Activated naive CD8-positive, alpha-beta T cell treated with anti-CD3 and anti-CD28 coated beads, Interleukin-2, amount 50 U/mL, for 24 hours (primary cell): ENCODE results near the gene KDM2A.
"Not testable (repeated sequence)": the region's sequence is repeated elsewhere in the genome, so short reads cannot be mapped to it uniquely, and the experiment has no call there.

Source experiments
- ATAC-seq: fragments of 150-1000 bp; cut with Tn5 transposase; one replicate; pipeline ENCODE4 v1.10.0; 2021
- DNase-seq: peaks from one replicate; pipeline ENCODE4 v3.0.0; 2021
- H3K27ac Mint-ChIP-seq: one replicate; pipeline ENCODE4 v1.8.0; 2021; ENCODE audit warnings: mild to moderate bottlenecking, mixed read lengths
- H3K27me3 Mint-ChIP-seq: one replicate; pipeline ENCODE4 v1.8.0; 2021; ENCODE audit warnings: mixed read lengths
- H3K36me3 Mint-ChIP-seq: one replicate; pipeline ENCODE4 v1.8.0; 2021; ENCODE audit warnings: low read depth, mixed read lengths
- H3K4me1 Mint-ChIP-seq: one replicate; pipeline ENCODE4 v1.8.0; 2021; ENCODE audit warnings: mixed read lengths
- H3K4me3 Mint-ChIP-seq: one replicate; pipeline ENCODE4 v1.8.0; 2021; ENCODE audit warnings: mild to moderate bottlenecking, moderate library complexity, mixed read lengths
- H3K9me3 Mint-ChIP-seq: one replicate; pipeline ENCODE4 v1.8.0; 2021; ENCODE audit warnings: mixed read lengths

Gene KDM2A

DNA sequence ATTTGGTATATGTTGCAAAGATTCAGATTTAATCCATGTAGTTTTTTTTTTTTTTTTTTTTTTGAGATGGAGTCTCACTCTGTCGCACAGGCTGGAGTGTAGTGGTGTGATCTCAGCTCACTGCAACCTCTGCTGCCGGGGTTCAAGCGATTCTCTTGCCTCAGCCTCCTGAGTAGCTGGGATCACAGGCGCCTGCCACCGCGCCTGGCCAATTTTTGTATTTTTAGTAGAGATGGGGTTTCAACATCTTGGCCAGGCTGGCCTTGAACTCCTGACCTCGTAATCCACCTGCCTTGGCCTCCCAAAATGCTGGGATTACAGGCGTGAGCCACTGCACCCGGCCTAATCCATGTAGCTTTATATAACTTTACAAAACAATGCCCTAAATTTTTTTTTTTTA lies 49.8 kb downstream of the KDM2A start:
- H3K4me3 Mint-ChIP-seq, DNase-seq, ATAC-seq, H3K9me3 Mint-ChIP-seq, H3K27me3 Mint-ChIP-seq, H3K27ac Mint-ChIP-seq: not testable (repeated sequence)
- Mint-ChIP-seq H3K4me1 (peaks cover 26% of the 10 kb centered on the region), H3K36me3 (peaks cover 14% of the 10 kb centered on the region)

DNA sequence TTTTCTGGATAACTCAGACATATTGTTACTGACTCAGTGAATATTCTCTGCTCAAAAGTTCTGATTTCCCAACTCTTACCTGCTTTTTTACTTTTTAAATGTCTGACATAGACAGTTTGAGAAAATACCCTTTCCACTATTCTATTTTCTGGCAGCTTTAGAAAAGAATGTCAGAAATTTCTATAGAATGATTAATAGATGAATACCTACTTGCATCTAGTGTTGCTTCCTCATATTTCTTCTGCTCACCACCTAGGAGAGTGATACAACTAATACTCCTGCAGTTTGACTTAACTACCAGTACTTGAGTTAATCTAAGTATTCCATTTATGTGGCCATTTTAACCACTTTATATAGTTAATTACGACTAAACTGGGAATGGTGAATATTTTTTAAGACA lies 55.2 kb downstream of the KDM2A start:
- no peak for ATAC-seq
- H3K9me3 Mint-ChIP-seq = no peaks in the 10 kb centered on the region
- no peaks in the 10 kb centered on the region for H3K27me3 Mint-ChIP-seq
- no peak overlapping the region for H3K27ac Mint-ChIP-seq
- no peak for DNase-seq
- no peak overlapping the region for H3K4me3 Mint-ChIP-seq
- peaks cover 6% of the 10 kb centered on the region for H3K36me3 Mint-ChIP-seq
- peaks cover 12% of the 10 kb centered on the region for H3K4me1 Mint-ChIP-seq

DNA sequence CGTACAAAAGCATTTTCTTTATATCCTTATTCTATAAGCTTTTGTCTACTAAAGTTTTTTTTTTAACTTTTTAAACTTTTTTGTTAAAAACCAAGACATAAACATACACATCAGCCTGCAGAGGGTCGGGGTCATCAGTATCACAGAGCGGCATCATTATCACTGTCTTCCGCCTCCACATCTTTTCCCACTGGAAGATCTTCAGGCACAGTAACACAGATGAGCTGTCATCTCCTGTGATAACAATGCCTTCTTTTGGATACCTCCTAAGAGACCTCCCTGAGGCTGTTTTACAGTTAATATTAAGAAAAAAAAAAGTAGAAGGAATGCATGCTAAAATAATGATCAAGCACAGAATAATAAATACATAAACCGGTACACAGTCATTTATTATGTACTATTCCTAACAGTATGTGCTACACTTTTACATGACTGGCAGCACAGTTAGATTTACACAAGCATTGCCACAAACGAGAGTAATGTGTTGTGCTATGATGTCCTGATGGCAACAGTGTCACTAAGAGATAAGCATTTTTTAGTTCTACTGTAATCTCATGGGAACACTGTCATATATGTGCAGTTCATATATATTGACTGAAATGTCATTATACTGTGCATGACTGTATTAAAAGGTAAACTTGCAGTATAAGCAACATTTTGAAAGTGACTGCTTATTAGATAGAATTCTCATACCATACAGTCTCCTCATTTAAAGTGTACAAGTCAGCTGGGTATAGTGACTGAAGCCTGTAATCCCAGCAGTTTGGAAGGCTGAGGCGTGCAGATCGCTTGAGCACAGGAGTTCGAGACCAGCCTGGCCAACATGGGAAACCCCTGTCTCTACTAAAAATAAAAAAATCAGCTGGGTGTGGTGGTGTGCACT lies 58.6 kb downstream of the KDM2A start:
- Mint-ChIP-seq H3K36me3 (peaks cover 16% of the 10 kb centered on the region), H3K4me3 (no peak overlapping the region), H3K4me1 (peaks cover 16% of the 10 kb centered on the region), H3K9me3 (no peaks in the 10 kb centered on the region), H3K27me3 (no peaks in the 10 kb centered on the region), H3K27ac (no peak overlapping the region)
- DNase-seq = no peak
- ATAC-seq = no peak

DNA sequence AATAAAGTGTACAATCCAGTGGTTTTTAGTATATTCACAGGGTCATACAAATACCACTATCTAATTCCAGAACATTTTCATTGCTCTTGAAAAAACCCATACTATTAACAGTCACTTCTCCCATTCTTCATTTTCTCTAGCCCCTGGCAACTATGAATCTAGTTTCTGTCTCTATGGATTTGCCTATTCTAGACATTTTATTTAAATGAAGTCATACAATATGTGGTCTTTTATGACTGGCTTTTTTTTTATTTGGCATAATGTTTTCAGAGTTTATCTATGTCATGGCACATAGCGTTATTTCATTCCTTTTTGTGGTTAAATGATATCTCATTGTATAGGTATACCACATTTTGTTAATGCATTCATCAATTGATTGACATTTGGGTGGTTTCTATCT lies 59.4 kb downstream of the KDM2A start:
- no peak for ATAC-seq
- DNase-seq = no peak
- Mint-ChIP-seq H3K9me3 (no peaks in the 10 kb centered on the region), H3K4me3 (no peak overlapping the region), H3K27ac (no peak overlapping the region), H3K4me1 (peaks cover 16% of the 10 kb centered on the region), H3K36me3 (peaks cover 23% of the 10 kb centered on the region), H3K27me3 (no peaks in the 10 kb centered on the region)

DNA sequence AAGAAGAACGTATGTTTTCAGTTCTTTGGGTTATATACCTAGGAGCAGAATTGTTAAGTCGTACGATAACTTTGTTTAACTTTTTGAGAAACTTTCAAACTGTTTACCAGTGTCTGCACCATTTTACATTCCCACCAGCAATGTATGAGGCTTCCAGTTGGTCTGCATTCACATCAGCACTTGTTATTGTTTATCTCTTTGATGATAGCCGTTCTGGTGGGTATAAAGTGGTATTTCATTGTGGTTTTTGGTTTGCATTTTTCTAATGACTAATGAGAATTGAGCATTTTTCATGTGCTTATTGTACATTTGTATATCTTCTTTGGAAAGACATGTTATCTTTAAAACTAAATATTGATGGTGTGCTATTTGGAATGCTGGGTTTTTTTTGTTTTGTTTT lies 59.8 kb downstream of the KDM2A start:
- H3K4me3 Mint-ChIP-seq = no peak overlapping the region
- H3K4me1 Mint-ChIP-seq = peaks cover 16% of the 10 kb centered on the region
- H3K9me3 Mint-ChIP-seq = no peaks in the 10 kb centered on the region
- no peaks in the 10 kb centered on the region for H3K27me3 Mint-ChIP-seq
- no peak overlapping the region for H3K27ac Mint-ChIP-seq
- ATAC-seq (no peak), DNase-seq (no peak)
- peaks cover 27% of the 10 kb centered on the region for H3K36me3 Mint-ChIP-seq

DNA sequence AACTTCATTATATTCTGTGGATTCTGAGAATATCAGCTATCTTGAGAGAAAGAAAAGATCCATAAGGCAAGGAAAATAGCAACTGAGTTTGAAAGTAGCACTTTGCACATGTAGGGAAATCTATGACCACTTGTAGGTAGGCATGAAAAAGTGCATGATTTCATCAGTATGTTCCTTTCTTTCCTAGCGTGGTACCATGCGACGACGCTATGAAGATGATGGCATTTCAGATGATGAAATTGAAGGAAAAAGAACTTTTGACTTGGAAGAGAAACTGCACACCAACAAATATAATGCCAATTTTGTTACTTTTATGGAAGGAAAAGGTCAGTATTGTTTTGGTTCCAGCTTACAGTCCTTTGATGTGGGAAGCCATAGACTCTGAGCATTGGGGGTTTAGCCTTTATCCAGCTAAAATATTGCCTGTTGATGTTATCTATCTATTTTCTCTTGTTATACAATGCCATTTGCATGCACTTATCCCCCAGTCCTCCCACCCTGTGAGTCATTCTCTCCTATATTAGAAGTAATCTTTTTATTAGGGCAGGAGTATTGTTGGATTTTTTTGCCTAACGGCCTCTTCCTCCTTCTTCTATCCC lies 60.9 kb downstream of the KDM2A start:
- H3K27me3 Mint-ChIP-seq = no peaks in the 10 kb centered on the region
- DNase-seq = no peak
- peaks cover 34% of the 10 kb centered on the region for H3K36me3 Mint-ChIP-seq
- H3K4me3 Mint-ChIP-seq = no peak overlapping the region
- no peak for ATAC-seq
- H3K27ac Mint-ChIP-seq = no peak overlapping the region
- H3K9me3 Mint-ChIP-seq = no peaks in the 10 kb centered on the region
- peaks cover 16% of the 10 kb centered on the region for H3K4me1 Mint-ChIP-seq

DNA sequence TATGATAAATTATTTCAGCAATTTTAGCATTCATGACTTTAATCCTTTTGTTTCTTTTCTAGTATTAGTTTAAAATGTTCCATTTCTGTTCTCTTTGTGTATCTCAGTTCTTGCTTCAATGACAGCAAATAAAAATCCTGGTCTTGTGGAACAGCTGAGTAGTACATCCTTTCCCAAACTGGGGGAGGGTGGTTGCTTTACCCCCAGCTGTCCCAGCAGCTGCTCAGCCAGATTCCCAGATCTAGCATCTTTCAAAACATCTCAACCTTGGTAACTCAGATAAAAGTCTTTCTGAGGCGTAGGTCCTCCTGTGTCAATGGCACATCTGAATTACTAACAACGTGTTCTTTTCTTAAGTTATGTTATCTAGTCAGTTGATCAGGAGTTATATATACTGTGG lies 75.0 kb downstream of the KDM2A start:
- no peak overlapping the region for H3K4me3 Mint-ChIP-seq
- H3K36me3 Mint-ChIP-seq = peaks cover 8% of the 10 kb centered on the region
- ATAC-seq = no peak
- H3K27me3 Mint-ChIP-seq = no peaks in the 10 kb centered on the region
- no peak for DNase-seq
- H3K9me3 Mint-ChIP-seq = no peaks in the 10 kb centered on the region
- no peak overlapping the region for H3K27ac Mint-ChIP-seq
- peaks cover 10% of the 10 kb centered on the region for H3K4me1 Mint-ChIP-seq

DNA sequence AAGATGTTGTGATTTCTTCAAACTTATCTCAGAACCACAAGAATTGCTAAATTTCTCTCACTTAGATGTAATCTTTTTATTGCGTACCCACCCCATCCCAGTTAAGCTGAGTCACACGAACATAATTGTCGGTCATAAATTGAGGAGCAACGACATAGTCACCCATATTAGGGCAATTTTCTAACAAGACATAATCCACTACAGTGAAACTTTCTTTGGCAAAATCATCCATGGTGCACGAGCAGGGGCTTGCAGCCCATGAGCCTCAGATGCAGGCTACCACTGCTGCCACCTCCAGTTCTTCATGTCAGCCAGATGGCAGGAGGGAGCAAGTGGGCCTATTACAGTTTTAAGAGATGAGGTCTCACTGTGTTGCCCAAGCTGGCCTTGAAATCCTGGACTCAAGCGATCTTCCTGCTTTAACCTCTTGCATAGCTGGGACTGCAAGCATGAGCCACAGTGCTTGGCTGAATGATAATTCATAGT lies 77.0 kb downstream of the KDM2A start:
- H3K9me3 Mint-ChIP-seq = no peaks in the 10 kb centered on the region
- no peak overlapping the region for H3K27ac Mint-ChIP-seq
- no peak overlapping the region for H3K4me3 Mint-ChIP-seq
- no peaks in the 10 kb centered on the region for H3K27me3 Mint-ChIP-seq
- no peak for ATAC-seq
- peaks cover 5% of the 10 kb centered on the region for H3K36me3 Mint-ChIP-seq
- no peaks in the 10 kb centered on the region for H3K4me1 Mint-ChIP-seq
- DNase-seq = no peak

DNA sequence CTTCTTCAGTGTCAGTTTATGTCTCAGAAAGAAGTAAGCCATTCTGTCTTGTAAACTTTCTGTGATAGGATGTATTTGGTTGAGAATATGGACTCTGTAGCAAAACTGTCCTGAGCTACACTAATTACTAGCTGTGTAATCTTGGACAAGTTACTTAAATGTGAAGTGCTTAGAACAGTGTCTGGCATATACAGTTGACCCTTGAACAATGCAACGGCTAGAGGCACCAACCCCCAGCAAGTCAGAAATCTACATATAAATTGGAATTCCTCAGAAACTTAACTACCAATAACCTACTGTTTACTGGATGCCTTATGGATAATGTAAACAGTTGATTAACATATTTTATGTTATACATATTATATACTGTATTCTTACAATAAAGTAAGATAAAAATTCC lies 78.5 kb downstream of the KDM2A start:
- H3K27ac Mint-ChIP-seq = no peak overlapping the region
- DNase-seq = no peak
- H3K9me3 Mint-ChIP-seq = no peaks in the 10 kb centered on the region
- peaks cover 6% of the 10 kb centered on the region for H3K36me3 Mint-ChIP-seq
- H3K4me1 Mint-ChIP-seq = no peaks in the 10 kb centered on the region
- no peak for ATAC-seq
- H3K4me3 Mint-ChIP-seq = no peak overlapping the region
- no peaks in the 10 kb centered on the region for H3K27me3 Mint-ChIP-seq

DNA sequence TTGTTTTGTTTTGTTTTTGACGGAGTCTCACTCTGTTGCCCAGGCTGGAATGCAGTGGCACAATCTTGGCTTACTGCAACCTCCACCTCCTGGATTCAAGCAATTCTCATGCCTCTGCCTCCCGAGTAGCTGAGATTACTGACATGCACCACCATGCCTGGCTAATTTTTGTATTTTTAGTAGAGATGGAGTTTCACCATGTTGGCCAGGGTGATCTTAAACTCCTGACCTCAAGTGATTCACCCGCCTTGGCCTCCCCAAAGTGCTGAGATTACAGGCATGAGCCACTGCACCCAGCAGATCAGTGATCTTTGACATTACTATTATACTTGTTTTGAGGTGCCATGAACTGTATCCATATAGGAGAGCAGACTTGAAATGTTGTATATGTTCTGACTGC lies 79.7 kb downstream of the KDM2A start:
- not testable (repeated sequence) for H3K9me3 Mint-ChIP-seq, H3K27ac Mint-ChIP-seq, H3K4me3 Mint-ChIP-seq, H3K27me3 Mint-ChIP-seq, H3K4me1 Mint-ChIP-seq, ATAC-seq, DNase-seq, H3K36me3 Mint-ChIP-seq

DNA sequence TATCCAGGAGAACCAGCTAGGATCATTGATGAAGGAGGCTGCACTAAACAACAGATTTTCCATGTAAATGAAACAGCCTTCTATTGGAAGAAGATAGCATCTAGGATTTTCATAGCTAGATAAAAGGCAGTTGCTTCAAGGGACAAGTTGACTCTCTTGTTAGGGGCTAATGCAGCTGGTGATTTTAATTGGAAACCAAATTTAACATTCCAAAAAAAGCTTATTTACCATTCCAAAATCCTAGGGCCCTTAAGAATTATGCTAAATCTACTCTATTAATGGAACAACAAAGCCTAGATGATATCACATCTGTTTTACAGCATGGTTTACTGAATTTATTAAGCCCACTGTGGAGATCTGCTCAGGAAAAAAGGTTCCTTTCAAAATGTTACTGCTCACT lies 80.7 kb downstream of the KDM2A start:
- H3K9me3 Mint-ChIP-seq = no peaks in the 10 kb centered on the region
- H3K4me1 Mint-ChIP-seq = no peaks in the 10 kb centered on the region
- no peak overlapping the region for H3K27ac Mint-ChIP-seq
- no peak for DNase-seq
- H3K4me3 Mint-ChIP-seq = no peak overlapping the region
- H3K36me3 Mint-ChIP-seq = peaks cover 8% of the 10 kb centered on the region
- ATAC-seq = no peak
- no peaks in the 10 kb centered on the region for H3K27me3 Mint-ChIP-seq

DNA sequence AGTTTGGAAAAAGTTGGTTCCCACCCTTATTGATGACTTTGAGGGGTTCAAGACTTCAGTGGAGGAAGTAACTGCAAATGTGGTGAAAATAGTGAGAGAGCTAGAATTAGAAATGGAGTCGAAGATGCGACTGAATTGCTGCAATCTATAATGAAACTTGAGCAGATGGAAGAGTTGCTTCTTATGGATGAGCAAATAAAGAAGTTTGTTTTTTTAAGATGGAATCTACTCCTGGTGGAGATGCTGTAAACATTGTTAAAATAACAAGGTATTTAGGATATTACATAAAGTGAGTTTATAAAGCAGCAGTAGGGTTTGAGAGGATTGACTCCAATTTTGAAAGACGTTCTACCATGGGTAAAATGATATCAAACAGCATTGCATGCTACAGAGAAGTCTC lies 83.0 kb downstream of the KDM2A start:
- Mint-ChIP-seq H3K4me3 (no peak overlapping the region), H3K27ac (no peak overlapping the region), H3K4me1 (no peaks in the 10 kb centered on the region), H3K9me3 (no peaks in the 10 kb centered on the region), H3K27me3 (no peaks in the 10 kb centered on the region), H3K36me3 (peaks cover 10% of the 10 kb centered on the region)
- DNase-seq (no peak), ATAC-seq (no peak)

DNA sequence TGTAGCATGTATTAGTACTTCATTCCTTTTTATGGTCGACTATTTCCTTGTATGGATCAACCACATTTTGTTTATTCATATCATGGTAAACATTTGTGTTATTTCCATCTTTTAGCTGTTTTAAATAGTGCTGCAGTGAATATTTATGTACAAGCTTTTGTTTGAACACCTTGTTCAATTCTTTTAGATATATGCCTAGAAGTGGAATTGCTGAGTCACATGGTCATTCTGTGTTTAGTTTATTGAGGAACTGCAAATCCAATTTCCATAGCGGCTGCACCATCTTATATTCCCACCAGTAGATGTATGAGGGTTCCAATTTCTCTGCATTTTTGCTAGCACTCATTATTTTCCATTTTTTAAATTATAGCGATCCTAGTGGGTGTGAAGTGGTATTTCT lies 85.8 kb downstream of the KDM2A start:
- DNase-seq = no peak

DNA sequence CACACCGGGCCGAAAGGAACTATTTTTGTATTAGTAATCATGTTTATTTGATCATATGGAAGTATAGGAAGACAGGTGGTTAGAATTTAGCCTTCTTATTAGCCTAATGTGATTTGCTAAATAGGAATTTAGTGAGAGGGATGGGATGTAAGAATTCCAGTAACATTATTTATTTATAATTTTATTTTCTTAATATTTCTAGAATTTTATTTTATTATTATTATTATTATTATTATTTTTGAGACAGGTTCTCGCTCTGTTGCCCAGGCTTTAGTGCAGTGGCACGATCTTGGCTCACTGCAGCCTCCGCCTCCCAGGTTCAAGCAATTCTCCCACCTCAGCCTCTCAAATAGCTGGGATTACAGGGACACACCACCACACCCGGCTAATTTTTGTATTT lies 90.2 kb downstream of the KDM2A start:
- not testable (repeated sequence) for H3K27ac Mint-ChIP-seq, ATAC-seq, H3K4me1 Mint-ChIP-seq, H3K27me3 Mint-ChIP-seq, H3K4me3 Mint-ChIP-seq, DNase-seq, H3K9me3 Mint-ChIP-seq
- peaks cover 26% of the 10 kb centered on the region for H3K36me3 Mint-ChIP-seq

More for the DNA sequence above, 85.8 kb downstream of the KDM2A start:
- no peaks in the 10 kb centered on the region for H3K9me3 Mint-ChIP-seq
- no peak for ATAC-seq
- H3K36me3 Mint-ChIP-seq = peaks cover 17% of the 10 kb centered on the region
- H3K27me3 Mint-ChIP-seq = no peaks in the 10 kb centered on the region
- H3K4me3 Mint-ChIP-seq = no peak overlapping the region
- no peaks in the 10 kb centered on the region for H3K4me1 Mint-ChIP-seq
- H3K27ac Mint-ChIP-seq = no peak overlapping the region

DNA sequence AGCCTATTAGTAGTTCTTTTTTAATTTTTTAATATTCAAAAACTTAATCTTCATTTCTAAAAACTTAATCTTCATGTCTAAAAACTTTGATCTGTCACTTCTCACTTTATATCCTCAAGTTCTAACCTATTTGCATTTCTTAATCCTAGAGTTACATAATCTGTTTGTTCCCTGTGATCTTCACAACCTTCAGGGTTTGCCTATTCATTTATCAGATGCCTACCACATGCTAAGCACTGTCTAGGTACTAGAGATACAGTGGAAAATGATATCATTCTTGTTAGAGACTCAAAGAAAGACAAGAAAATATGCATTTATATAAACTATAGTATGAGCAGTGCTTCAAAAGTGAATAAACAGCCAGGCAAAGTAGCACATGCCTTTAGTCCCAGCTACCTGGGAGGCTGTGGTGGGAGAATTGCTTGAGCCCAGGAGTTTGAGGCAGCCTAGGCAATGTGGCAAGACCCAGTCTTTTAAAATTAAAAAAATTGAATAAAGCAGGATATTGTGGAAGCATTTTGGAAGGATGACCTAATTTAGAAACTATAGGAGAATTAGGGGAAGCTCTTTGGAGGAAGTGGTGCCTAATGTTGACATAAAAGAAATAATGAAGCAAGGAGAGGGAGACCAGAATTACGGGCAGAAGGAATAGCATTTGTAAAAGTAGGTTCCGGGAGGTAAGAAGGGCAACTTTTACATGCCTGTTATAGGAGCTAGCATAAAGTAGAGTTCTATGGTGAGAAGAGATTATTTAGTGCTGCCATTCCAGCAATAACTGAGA lies 92.8 kb downstream of the KDM2A start:
- H3K9me3 Mint-ChIP-seq = no peaks in the 10 kb centered on the region

More for the DNA sequence above, 92.8 kb downstream of the KDM2A start:
- DNase-seq (no peak), ATAC-seq (no peak)
- H3K27ac Mint-ChIP-seq = no peak overlapping the region
- peaks cover 9% of the 10 kb centered on the region for H3K4me1 Mint-ChIP-seq
- peaks cover 30% of the 10 kb centered on the region for H3K36me3 Mint-ChIP-seq
- no peaks in the 10 kb centered on the region for H3K27me3 Mint-ChIP-seq
- no peak overlapping the region for H3K4me3 Mint-ChIP-seq
